Epithelial cell of alveolus of lung (primary cell): Measurements from ENCODE around the gene HOXD11. TPM values are rescaled to one million over a fixed set of nuclear protein-coding genes. Genes with fewer than 3 reads are reported as not detected.

ENCODE experiments used
- total RNA-seq: library from RNA; depleted of rRNA; stranded (reverse); fragments of >200 nt; gene quantifications from 2 replicates; pipeline ENCODE4 v1.2.1, GENCODE V29; 2015

HOXD11 gene
- not detected in 2 replicates for total RNA-seq

DNA sequence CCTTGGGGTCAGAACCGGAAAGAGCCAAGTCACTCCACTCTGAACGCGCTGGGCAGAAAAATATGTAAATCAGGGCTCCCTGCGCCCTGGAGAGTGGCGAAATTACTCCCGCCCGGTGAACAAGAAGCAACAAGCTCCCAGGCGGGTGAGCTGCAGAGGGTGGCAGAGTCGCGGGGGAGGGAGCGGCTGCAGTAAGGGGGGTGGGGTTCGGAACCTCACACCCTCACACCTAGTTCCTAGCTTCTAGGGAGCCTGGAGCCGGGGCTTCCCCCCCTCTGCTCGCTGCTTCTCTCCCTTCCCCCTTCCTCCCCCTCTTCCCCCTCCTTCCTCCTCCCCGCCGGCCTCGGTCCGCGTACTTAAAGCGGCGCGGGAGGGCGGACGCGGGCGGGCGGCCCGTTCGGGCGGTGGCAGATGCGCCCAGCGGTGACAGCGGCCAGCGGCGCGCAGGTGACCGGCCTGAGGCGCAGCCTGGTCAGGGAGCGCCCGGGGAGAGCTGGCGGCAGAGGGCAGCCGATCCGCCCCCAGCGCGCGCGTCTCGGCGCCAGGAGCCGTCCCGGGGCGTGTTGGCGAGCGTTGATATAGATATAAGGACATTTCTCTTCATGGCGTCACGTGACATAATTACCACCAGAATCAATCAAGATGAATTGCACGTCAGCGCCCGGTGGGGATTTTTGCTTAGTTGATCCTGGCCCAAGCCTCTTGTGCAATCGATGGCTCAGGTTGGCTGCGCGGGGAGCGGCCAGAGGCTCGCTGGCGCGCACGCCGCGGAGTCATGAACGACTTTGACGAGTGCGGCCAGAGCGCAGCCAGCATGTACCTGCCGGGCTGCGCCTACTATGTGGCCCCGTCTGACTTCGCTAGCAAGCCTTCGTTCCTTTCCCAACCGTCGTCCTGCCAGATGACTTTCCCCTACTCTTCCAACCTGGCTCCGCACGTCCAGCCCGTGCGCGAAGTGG is at the start of gene HOXD11:
TSS of gene HOXD11 (plus strand) at position 700 of the 959 bp plus-strand sequence. CDS start at position 776, 76 bp downstream.

GRCh38 chr2:176083796-176084261 is 23.3 kb upstream of the HOXD11 start, which contains the start of gene EVX2:
EVX2 (minus strand) TSS chr2:176083962; CDS start chr2:176083776, 186 bp downstream.

DNA sequence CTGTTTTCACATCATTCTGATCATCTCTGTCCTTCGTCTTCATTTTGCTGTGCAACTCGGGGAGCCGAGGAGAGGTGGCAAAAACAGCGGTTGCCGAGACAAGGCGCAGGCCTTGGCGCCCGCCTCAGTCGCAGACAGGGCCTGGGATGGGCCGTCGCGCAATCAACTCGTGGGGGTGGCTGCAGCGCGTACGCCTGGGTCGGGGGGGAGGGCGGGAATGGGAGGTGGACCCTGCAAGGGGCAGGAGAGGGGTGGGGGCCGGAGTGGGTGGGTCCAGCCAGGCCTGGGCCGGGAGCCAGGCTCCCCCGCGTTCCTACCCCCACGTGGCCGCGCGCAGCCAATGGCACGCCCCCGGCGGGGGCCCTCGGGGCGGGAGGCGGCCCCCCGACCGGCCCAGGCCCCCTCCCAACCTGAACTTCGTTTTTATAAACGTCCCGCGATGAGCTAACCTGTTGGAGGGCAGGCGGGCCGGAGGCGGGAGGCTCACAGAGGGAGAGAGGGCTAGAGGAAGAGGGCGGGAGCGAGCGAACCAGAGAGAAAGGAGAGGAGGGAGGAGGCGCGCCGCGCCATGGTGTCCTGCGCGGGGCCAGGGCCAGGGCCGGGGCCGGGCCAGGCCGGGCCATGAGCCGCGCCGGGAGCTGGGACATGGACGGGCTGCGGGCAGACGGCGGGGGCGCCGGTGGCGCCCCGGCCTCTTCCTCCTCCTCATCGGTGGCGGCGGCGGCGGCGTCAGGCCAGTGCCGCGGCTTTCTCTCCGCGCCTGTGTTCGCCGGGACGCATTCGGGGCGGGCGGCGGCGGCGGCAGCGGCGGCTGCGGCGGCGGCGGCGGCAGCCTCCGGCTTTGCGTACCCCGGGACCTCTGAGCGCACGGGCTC is 14.6 kb upstream of the HOXD11 start, which contains the start of gene HOXD13:
TSS of gene HOXD13 (plus strand) at position 452 of the 875 bp plus-strand sequence. CDS start at position 622, 170 bp downstream.

GRCh38 chr2:176099728-176100546 is 7.1 kb upstream of the HOXD11 start, which contains the start of gene HOXD12:
HOXD12 (plus strand) TSS chr2:176099795; CDS start chr2:176099802, 7 bp downstream.

DNA sequence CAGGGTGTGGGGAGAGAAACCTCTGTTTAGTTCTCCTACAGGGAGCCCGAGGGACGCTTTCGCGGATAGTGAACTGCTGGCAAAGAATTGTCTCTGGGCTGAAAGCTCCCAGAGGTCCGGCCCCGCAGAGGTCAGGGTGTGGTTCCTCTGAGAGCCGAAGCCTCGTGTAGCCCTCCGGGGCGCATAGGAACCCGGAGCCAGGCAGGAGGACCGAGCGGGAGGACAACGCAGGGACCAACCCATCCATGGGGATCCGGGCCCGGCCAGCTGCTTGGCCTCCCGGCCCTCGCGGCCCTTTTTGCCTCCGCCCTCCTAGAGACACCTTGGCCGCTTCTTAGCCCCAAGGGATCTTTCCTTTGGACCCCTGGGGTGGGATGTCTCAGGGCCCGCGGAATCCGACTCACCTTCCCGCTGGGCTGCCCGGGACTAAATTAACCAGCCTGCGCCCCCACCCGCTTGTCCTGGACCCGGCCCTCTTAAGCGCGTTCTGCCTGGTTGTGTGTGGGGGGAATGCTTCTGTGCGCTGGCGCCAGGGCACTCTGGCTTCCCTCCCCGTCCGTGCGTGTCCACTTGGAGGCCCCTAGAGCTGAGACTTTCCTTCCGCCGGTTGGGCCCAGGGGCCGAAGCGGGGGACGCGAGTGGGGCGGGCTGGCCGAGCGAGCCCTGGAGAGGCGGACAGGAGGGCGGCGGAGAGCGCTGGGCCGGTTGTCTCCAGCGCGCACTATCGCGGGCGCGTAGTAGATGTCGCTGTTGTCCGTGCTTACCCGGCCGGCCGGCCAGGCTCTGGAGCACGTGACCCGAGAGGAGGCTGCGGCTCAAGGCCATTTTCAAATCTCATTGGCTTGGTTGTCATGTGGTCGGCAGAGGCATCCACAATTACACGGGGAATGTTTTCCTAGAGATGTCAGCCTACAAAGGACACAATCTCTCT is 9.1 kb downstream of the HOXD11 start, which contains the start of gene HOXD10:
TSS of gene HOXD10 (plus strand) at position 896 of the 931 bp plus-strand sequence. CDS start 56 bp downstream, outside the sequence.

DNA sequence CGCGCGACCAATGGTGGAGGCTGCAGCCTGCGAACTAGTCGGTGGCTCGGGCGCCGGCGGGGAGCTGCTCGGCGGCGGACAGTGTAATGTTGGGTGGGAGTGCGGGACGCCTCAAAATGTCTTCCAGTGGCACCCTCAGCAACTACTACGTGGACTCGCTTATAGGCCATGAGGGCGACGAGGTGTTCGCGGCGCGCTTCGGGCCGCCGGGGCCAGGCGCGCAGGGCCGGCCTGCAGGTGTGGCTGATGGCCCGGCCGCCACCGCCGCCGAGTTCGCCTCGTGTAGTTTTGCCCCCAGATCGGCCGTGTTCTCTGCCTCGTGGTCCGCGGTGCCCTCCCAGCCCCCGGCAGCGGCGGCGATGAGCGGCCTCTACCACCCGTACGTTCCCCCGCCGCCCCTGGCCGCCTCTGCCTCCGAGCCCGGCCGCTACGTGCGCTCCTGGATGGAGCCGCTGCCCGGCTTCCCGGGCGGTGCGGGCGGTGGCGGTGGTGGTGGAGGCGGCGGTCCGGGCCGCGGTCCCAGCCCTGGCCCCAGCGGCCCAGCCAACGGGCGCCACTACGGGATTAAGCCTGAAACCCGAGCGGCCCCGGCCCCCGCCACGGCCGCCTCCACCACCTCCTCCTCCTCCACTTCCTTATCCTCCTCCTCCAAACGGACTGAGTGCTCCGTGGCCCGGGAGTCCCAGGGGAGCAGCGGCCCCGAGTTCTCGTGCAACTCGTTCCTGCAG is 15.8 kb downstream of the HOXD11 start, which contains the start of gene HOXD9:
TSS of gene HOXD9 (plus strand) at position 37 of the 728 bp plus-strand sequence. CDS start at position 87, 50 bp downstream.

DNA sequence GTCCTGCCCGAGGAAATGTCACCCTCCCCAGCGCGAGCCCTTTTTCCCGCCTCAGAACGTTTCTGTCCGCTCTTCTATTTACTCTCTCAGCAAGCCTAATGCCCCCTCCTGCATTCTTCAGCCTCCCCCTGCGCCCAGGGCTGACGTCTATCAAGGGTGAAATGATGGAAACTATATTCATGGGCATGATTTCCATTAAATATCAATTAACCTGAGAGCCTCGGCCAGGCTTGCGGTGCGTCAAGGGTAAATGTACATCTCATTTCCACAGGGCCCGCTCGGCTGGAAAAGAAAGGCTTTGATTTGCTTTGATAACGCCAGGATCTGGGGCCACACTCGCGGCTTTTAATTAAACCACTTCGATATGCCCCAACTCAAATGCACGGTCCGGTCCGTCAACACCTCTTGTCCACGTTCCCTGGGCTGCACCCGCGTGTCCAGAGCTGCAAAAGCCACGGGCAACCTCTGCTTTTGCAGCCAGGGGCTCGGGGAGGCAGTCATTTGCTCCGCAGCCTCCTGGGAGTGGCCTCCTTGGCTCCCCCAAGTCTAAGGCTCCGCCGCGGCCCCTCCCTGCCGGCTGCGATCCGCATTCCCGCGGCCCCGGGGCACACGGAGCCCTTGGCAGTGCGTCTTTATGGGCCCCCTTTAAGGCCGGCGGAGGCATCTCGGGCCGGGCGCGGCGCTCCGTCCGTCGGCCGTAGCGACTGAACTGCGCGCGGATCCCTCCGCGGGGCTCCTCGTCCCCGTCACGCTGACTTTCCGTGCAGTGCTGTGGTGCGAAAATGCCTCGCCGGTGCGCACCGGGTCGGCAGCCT is 22.1 kb downstream of the HOXD11 start, which contains the start of gene HOXD8:
TSS of gene HOXD8 (plus strand) at position 724 of the 815 bp plus-strand sequence. CDS start 662 bp downstream, outside the sequence.

GRCh38 chr2:176151442-176152287 is 44.6 kb downstream of the HOXD11 start, which contains the start of gene HOXD4:
HOXD4 (plus strand) TSS chr2:176151550; CDS start chr2:176151634, 84 bp downstream.

DNA sequence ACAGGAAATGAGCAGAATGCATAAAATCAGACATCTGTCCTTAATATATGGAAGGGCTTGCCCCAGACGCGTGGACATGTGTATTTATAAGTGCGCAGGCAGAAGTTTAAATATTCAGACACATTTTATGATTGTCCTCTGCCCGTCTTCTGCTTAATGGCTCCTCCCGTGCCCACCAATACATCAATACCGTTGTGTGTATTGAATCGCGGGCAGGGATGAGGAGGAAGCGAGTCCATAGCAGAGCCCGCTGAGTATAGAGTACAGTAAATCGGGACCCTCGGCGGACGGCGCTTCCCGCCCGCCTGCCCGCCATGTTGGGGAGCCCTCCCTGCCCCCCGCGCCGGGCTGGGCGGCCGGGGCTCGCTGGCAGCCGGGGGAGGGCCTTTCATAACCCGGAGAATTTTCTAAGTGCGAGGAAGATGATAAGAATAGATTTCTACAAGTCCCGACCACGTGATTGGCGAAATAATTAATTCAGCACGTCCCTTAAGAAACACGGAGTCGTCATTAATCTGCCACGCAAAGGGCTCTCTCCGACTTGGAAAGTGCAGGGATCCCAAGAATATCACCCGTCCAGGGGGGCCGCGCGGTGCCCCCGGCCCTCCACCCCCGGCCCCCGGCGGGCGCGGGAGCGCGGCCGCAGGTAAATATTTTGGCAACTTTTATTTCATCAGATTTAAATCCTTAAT is 49.9 kb downstream of the HOXD11 start, which contains the start of gene HOXD3:
TSS of gene HOXD3 (plus strand) at position 501 of the 692 bp plus-strand sequence. CDS start 11,808 bp downstream, outside the sequence.

Other genes starting within 250 kb of the HOXD11 start
- 20.8 and 26.6 TPM in 2 replicates for gene LNPK, start 105.0 kb upstream of the HOXD11 start, total RNA-seq
- not detected in 2 replicates for gene EVX2, start 23.3 kb upstream of the HOXD11 start, total RNA-seq
- gene HOXD13, start 14.6 kb upstream of the HOXD11 start, total RNA-seq: not detected in 2 replicates
- gene HOXD12, start 7.5 kb upstream of the HOXD11 start, total RNA-seq: not detected in 2 replicates
- gene HOXD10, start 9.5 kb downstream of the HOXD11 start, total RNA-seq: not detected in 2 replicates
- gene HOXD9, start 15.4 kb downstream of the HOXD11 start, total RNA-seq: not detected in 2 replicates
- not detected in 2 replicates for gene HOXD8, start 22.4 kb downstream of the HOXD11 start, total RNA-seq
- gene HOXD4, start 44.3 kb downstream of the HOXD11 start, total RNA-seq: not detected in 2 replicates
- gene HOXD3, start 50.0 kb downstream of the HOXD11 start, total RNA-seq: not detected in 2 replicates
- gene HOXD1, start 81.4 kb downstream of the HOXD11 start, total RNA-seq: not detected in 2 replicates
- gene MTX2, start 162.2 kb downstream of the HOXD11 start, total RNA-seq: 27.1 and 29.1 TPM in 2 replicates